GM18870 (cell line): ENCODE results near the gene RAC2.

Experiments used
- ATAC-seq: cut with Tn5 transposase; IDR thresholded peaks from one replicate; pipeline ENCODE4 v1.9.1; 2021; ENCODE audit warnings: moderate library complexity; ENCODE audit not compliant: unreplicated experiment

RAC2 gene

DNA sequence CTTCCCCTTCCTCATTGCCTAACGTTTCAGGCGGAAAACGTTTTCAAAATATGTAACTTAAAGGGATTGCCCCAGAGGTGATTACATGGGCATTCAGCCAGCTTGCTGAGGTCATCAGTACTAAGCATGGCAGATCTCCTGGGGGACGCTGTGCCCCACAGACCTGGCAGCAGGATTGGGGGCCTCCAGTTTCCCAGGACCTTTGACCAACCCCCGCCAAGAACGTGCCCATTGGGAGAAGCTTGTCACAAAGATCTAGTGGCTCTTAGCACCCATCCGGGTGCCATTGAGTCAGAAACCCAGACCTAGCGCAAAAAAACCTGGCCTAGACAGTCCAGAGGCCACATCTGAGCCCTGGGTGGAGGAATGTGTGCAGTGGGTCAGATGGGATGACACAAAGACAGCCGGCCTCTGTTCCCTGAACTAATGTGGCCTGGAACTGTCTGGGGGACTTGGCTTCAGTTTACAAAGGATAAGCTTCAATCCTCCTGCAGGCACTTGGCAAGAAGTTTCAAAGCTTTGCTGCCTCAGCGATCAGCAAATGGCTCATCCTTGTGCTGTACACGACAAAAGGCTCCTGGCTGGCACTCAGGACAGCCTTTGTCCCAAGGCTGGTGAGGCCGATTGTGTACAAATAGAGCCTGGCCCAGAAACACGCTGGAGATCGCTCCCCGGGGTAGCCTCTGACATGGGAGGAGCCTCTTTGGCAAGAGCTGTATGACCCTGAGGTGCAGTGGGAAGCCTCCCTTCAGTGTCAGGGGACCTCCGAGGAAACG, 65.5 kb downstream of the RAC2 start:
- no peak for ATAC-seq

DNA sequence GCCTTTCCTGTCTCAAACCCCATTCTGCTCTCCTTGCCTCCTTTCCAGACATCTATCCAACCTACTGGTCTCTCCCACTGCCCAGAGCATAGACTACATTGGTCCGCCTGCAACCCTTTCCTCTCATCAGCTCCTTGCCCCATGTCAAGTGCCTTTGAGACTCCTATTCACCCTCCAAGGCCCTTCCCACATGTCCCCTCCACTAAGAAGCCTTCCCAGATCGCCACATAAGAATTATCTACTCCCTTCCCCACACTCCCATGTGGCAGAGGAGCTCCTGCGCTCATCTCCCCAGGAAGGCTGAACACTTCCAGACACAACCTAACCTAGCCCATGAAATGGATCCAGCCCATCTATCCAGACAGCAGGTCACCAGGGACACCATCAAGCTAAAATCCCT, 66.3 kb downstream of the RAC2 start:
- no peak for ATAC-seq

DNA sequence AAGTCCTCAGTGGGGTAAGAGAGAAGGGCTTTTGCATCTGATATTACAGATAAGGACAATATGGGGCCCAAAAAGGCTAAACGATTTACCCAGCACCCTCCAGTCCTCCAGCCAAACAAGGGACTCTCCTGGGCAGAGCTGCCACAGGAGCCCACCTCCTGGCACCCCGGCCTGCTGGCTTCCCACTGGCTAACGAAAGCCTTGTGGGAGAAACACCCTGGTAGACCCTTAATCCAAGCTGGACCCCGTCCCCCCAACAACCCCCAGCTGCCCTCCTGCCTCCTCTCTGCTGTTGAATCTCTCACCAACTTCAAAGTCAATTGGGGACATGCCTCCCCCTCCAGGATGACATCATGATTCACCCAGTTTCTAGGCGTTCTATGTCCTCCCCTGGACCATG, 66.8 kb downstream of the RAC2 start:
- ATAC-seq = no peak

- no peak for ATAC-seq
These were observed 67.5 kb downstream of the RAC2 start for GRCh38 chr22:37176464-37177061.

GRCh38 chr22:37175414-37176281, 68.4 kb downstream of the RAC2 start:
- no peak for ATAC-seq
